A673 (cell line): ENCODE results near the gene ST6GALNAC2.

Source experiments
- CTCF ChIP-seq: fragments of 300-800, 200-600 bp; sonication (generic); conservative IDR thresholded peaks from 2 replicates; pipeline ENCODE4 v1.5.1; 2017; ENCODE audit warnings: low read depth, mild to moderate bottlenecking, antibody characterized with exemption, low read length, moderate library complexity, mixed read lengths
- EZH2 ChIP-seq: fragments of 200-600 bp; sonication (generic); IDR thresholded peaks from 2 replicates; pipeline ENCODE4 v1.6.1; 2017; ENCODE audit warnings: borderline replicate concordance, low read depth, mild to moderate bottlenecking, mixed read lengths, antibody characterized with exemption, low read length; ENCODE audit not compliant: poor library complexity, severe bottlenecking

- TF ChIP-seq CTCF = no peak
- TF ChIP-seq EZH2 = no peak
Observed at GRCh38 chr17:76542566-76542971, 43.1 kb downstream of the ST6GALNAC2 start.
